ENCODE results near the gene GSAP.

Gene GSAP

DNA sequence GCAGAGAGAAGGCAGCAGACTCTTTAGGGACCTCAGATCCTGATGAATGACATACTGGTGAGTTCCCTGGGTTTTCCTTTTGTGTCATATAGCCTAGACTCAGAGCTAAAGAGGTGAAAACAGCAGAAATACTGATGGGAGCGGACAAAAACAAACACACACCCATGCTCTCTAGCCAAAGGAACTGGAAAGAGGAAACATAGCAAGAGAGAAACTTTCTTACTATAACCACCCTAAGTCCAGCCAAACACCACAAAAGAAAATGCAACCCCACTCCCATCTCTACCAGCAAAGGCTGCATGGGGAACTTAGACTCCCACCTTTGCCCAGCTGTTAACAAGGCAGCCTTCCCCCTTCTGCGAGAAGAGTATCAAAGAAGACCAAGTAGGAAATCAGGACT, 16.3 kb downstream of the GSAP start:
- H3K4me3 ChIP-seq (ENCODE audit: low read depth, low read length): no peak overlapping the region
- TF ChIP-seq, protein P1, sequence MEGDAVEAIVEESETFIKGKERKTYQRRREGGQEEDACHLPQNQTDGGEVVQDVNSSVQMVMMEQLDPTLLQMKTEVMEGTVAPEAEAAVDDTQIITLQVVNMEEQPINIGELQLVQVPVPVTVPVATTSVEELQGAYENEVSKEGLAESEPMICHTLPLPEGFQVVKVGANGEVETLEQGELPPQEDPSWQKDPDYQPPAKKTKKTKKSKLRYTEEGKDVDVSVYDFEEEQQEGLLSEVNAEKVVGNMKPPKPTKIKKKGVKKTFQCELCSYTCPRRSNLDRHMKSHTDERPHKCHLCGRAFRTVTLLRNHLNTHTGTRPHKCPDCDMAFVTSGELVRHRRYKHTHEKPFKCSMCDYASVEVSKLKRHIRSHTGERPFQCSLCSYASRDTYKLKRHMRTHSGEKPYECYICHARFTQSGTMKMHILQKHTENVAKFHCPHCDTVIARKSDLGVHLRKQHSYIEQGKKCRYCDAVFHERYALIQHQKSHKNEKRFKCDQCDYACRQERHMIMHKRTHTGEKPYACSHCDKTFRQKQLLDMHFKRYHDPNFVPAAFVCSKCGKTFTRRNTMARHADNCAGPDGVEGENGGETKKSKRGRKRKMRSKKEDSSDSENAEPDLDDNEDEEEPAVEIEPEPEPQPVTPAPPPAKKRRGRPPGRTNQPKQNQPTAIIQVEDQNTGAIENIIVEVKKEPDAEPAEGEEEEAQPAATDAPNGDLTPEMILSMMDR (IDR thresholded peaks at IDR 0.05; ENCODE audit: low read depth, low read length): no peak

DNA sequence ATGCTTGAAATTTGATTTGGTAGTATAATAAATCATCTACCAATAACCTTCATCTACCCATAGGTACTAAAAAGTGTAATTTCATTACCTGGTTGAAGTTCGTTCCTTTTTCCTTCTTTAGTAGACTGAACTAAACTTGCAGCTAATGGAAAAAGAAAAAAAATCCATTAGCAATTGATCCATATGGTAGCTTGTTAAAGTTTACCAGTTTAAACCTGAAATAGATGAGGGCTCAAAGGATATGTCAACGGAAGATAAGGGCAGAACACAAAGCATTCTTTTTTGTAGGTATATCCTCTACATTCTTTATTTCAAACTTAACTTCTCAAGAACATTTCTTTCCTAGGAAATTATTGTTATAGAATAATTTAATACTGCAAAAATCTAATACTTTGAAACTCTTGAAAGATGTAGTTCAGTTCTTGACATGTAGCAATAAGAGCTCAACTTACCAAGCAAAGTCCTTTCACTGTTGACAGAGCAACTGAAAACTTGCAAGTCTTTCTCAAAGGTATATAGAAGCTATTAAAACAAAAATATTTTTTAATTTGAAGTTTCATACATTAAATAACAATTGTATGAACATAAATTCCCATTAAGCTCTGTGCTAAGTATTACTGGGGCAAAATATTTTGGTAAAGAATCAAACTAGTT, 19.1 kb downstream of the GSAP start:
- no peak overlapping the region for H3K4me3 ChIP-seq (ENCODE audit: low read depth, low read length)
- TF ChIP-seq, protein P1 (IDR thresholded peaks at IDR 0.05; ENCODE audit: low read depth, low read length): no peak

DNA sequence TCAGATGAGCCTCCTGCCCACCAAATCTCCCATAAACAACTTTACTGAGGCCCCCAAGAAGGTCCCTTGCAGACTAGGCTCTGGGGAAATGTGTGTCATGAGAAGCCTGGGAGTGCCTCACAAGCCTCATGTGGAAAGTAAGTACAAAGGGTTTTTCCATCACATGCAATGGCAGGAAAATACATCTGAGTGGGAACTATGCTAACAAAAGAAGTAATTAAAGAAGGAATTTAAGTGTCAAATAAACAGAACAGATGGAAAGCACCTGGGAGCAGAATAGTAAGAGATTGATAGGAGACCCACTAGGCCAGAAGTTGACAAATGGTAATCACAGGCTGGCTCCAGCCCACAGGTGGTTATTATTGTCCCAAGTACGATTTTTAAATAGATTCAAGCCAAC, 20.5 kb downstream of the GSAP start:
- H3K4me3 ChIP-seq (ENCODE audit: low read depth, low read length): no peak overlapping the region
- TF ChIP-seq, protein P1 (IDR thresholded peaks at IDR 0.05; ENCODE audit: low read depth, low read length): no peak

DNA sequence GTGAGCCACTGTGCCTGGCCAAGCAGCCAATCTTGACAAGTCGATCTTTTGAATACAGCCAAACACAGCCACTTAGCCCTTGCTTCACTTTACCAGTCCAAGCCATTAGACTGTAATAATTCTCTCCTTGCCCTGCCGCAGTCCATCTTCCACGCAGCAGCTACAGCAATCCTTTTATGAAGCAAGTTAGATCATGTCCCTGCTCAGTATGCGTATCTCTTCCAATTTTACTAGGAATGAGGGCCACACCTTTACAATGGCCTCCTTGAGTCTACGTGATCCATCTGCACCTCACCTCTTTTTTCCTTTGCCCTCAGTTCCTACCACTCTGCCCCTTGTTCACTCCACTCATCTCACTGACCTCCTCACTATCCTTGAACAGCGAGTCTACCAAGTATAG, 22.2 kb downstream of the GSAP start:
- H3K4me3 ChIP-seq (ENCODE audit: low read depth, low read length): no peak overlapping the region
- TF ChIP-seq, protein P1 (IDR thresholded peaks at IDR 0.05; ENCODE audit: low read depth, low read length): no peak

DNA sequence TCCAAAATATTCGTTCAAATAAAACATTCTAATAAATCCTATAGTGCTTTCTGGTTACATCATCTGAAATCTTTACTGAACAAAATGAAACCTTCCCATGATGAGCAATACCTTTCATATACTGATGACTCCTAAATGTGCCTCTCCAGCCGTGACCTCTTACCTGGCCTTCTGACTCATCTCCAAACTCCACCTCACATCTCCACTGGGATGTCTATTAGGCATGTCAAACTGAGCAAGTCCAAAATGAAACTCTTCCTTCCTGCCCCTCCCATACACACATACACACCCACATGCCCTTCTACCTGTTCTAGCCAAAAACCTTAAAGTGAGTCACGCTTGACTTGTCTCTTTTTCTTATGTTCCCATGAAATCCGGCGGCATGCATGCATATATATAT, 22.9 kb downstream of the GSAP start:
- no peak overlapping the region for H3K4me3 ChIP-seq (ENCODE audit: low read depth, low read length)
- TF ChIP-seq, protein P1 (IDR thresholded peaks at IDR 0.05; ENCODE audit: low read depth, low read length): no peak

DNA sequence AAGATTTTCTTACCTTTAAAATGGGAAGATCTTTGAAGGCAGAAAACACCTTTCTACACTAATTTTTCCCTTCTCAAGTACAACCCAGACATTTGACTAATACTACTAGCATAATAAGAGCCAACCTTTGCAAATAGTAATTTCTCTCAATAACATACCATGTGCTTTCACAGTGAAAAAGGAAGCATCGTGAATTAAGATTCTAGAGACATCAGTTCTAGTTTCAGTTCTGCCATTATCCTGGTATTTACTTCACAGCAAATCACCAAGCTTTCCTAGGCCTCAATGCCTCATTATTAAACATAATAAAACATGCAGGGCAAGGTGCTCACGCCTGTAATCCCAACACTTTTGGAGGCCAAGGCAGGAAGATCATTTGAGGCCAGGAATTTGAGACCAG, 24.9 kb downstream of the GSAP start:
- TF ChIP-seq, protein P1 (IDR thresholded peaks at IDR 0.05; ENCODE audit: low read depth, low read length): no peak
- H3K4me3 ChIP-seq (ENCODE audit: low read depth, low read length): no peak overlapping the region

DNA sequence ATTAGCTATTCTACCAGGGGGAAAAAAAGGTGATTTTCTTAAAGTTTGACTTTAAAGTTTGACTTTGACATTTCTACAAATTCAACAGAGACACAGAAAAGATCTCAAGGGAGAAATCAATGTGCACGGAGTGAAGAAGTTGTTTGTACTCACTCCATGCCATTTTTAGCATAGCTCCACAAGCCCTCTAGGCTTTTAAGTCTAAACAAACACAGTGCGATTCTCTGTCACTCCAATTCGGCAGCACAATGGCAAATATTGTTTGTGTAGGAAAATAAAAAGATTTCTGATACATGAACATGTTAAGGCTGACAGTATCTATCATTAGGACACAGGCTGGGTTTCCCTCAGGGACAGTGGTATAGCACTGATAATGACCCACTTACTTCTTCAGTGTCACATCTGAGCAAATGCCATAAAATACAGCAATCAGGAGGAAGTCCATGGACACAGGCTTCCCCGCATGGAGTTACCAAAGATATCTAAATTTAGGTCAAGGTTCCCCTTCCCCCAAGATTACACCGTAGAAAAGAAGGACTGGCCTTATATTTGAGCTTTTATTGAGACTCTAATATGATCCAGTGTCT, 28.0 kb downstream of the GSAP start:
- TF ChIP-seq, protein P1 (IDR thresholded peaks at IDR 0.05; ENCODE audit: low read depth, low read length): no peak
- H3K4me3 ChIP-seq (ENCODE audit: low read depth, low read length): no peak overlapping the region
